HepG2 (cell line): ENCODE data around the gene CDSN. TPM values are rescaled to one million over a fixed set of nuclear protein-coding genes. Genes with fewer than 3 reads are reported as not detected.

Experiments used
- ADNP ChIP-seq: sonication (generic); formaldehyde crosslinking; IDR thresholded peaks from 2 replicates; pipeline ENCODE4 v1.4.0; 2020; ENCODE audit warnings: missing genetic modification reagents
- AGO2 ChIP-seq: fragments of 200-400 bp; formaldehyde crosslinking; optimal IDR thresholded peaks from 2 replicates; pipeline ENCODE3; 2017; ENCODE audit warnings: mild to moderate bottlenecking, low read depth, low read length, moderate library complexity
- AHR ChIP-seq: IDR thresholded peaks from 2 replicates; pipeline ENCODE4 v1.6.1; 2018; ENCODE audit warnings: missing genetic modification reagents, missing compliant biosample characterization
- BCL6 ChIP-seq: IDR thresholded peaks from 2 replicates; pipeline ENCODE4 v1.6.1; 2016; ENCODE audit warnings: missing genetic modification reagents, missing compliant biosample characterization
- CENPT ChIP-seq: sonication (generic); formaldehyde crosslinking; IDR thresholded peaks from 2 replicates; pipeline ENCODE4 v1.8.0; 2022; ENCODE audit warnings: low read depth, mild to moderate bottlenecking, moderate library complexity, missing genetic modification reagents
- CTCF ChIP-seq: sonication (generic); formaldehyde crosslinking; IDR thresholded peaks from 2 replicates; pipeline ENCODE4 v1.5.0; 2020; ENCODE audit warnings: mild to moderate bottlenecking, missing genetic modification reagents, moderate library complexity
- DR1 ChIP-seq: sonication (generic); formaldehyde crosslinking; IDR thresholded peaks from 2 replicates; pipeline ENCODE4 v1.8.0; 2021; ENCODE audit warnings: mild to moderate bottlenecking, missing genetic modification reagents, inconsistent platforms
- FOXC1 ChIP-seq: sonication (generic); formaldehyde crosslinking; IDR thresholded peaks from 2 replicates; pipeline ENCODE4 v1.8.0; 2022; ENCODE audit warnings: mild to moderate bottlenecking, missing genetic modification reagents, borderline replicate concordance
- FOXK2 ChIP-seq: fragments of 450-650 bp; IDR thresholded peaks from 2 replicates; pipeline ENCODE4 v1.6.1; 2016
- GPN1 ChIP-seq: sonication (generic); formaldehyde crosslinking; IDR thresholded peaks from 2 replicates; pipeline ENCODE4 v1.5.1; 2020; ENCODE audit warnings: missing genetic modification reagents, borderline replicate concordance
- HES4 ChIP-seq: sonication (generic); formaldehyde crosslinking; IDR thresholded peaks from 2 replicates; pipeline ENCODE4 v1.9.0; 2021; ENCODE audit warnings: mild to moderate bottlenecking, missing genetic modification reagents, borderline replicate concordance
- JUN ChIP-seq: sonication (generic); formaldehyde crosslinking; IDR thresholded peaks from 2 replicates; pipeline ENCODE4 v1.4.0; 2020; ENCODE audit warnings: mild to moderate bottlenecking, missing genetic modification reagents
- PHF21A ChIP-seq: sonication (generic); formaldehyde crosslinking; IDR thresholded peaks from 2 replicates; pipeline ENCODE4 v1.5.0; 2020; ENCODE audit warnings: mild to moderate bottlenecking, missing genetic modification reagents
- SRSF1 ChIP-seq: fragments of 200-400 bp; formaldehyde crosslinking; optimal IDR thresholded peaks from 2 replicates; pipeline ENCODE3; 2017; ENCODE audit warnings: mild to moderate bottlenecking, low read depth, low read length, moderate library complexity
- TFAP4 ChIP-seq: sonication (generic); IDR thresholded peaks from 2 replicates; pipeline ENCODE4 v1.6.1; 2016; ENCODE audit warnings: low read depth, borderline replicate concordance
- TOE1 ChIP-seq: sonication (generic); formaldehyde crosslinking; IDR thresholded peaks from 2 replicates; pipeline ENCODE4 v1.4.0; 2020; ENCODE audit warnings: mild to moderate bottlenecking, missing genetic modification reagents
- ZFP36L2 ChIP-seq: sonication (generic); formaldehyde crosslinking; IDR thresholded peaks from 2 replicates; pipeline ENCODE4 v1.4.0; 2020; ENCODE audit warnings: missing genetic modification reagents
- ZKSCAN5 ChIP-seq: sonication (generic); formaldehyde crosslinking; IDR thresholded peaks from 2 replicates; pipeline ENCODE4 v1.5.1; 2020; ENCODE audit warnings: mild to moderate bottlenecking, missing genetic modification reagents
- ZNF251 ChIP-seq: sonication (generic); formaldehyde crosslinking; IDR thresholded peaks from 2 replicates; pipeline ENCODE4 v1.9.0; 2021; ENCODE audit warnings: mild to moderate bottlenecking, missing genetic modification reagents
- ZNF333 ChIP-seq: sonication (generic); formaldehyde crosslinking; IDR thresholded peaks from 2 replicates; pipeline ENCODE4 v1.4.0; 2020; ENCODE audit warnings: mild to moderate bottlenecking, missing genetic modification reagents, borderline replicate concordance
- ZNF34 ChIP-seq: sonication (generic); formaldehyde crosslinking; IDR thresholded peaks from 2 replicates; pipeline ENCODE4 v1.4.0; 2020; ENCODE audit warnings: mild to moderate bottlenecking, missing genetic modification reagents, borderline replicate concordance
- ZNF367 ChIP-seq: sonication (generic); formaldehyde crosslinking; IDR thresholded peaks from 2 replicates; pipeline ENCODE4 v1.4.0; 2020; ENCODE audit warnings: missing genetic modification reagents, borderline replicate concordance
- ZNF782 ChIP-seq: sonication (generic); formaldehyde crosslinking; IDR thresholded peaks from 2 replicates; pipeline ENCODE4 v1.4.0; 2020; ENCODE audit warnings: missing genetic modification reagents, mild to moderate bottlenecking, borderline replicate concordance
- ZNF792 ChIP-seq: IDR thresholded peaks from 2 replicates; pipeline ENCODE4 v1.6.1; 2016
- ZNF878 ChIP-seq: sonication (generic); formaldehyde crosslinking; IDR thresholded peaks from 2 replicates; pipeline ENCODE4 v1.8.1; 2023; ENCODE audit warnings: mild to moderate bottlenecking, missing genetic modification reagents, moderate library complexity
- ZNF883 ChIP-seq: sonication (generic); formaldehyde crosslinking; IDR thresholded peaks from 2 replicates; pipeline ENCODE4 v1.5.1; 2020; ENCODE audit warnings: mild to moderate bottlenecking, missing genetic modification reagents; ENCODE audit errors: not compliant biosample characterization
- polyA plus RNA-seq, 8 experiments: library from polyadenylated mRNA; depleted of rRNA in 3 of 8; stranded (reverse) in 7 of 8; unstranded in 1 of 8; fragments of >200 nt; fragmentation: Illumina TruSeq in 4 of 8; extraction: Trizol in 4 of 8; gene quantifications; 2 replicates each; pipeline versions ENCODE4 v1.2.1 to v1.2.3, GENCODE V29; 2011 to 2016; ENCODE audit warnings: low read depth in 4 of 8, missing spikeins in 1 of 8, mixed read lengths in 1 of 8; ENCODE audit not compliant: insufficient read depth in 1 of 8
- total RNA-seq, 5 experiments: library from RNA; depleted of rRNA; stranded (reverse); fragments of >200 nt; fragmentation: Illumina TruSeq; extraction: Trizol; gene quantifications; 2 replicates each; pipeline ENCODE4 v1.2.3, GENCODE V29; 2016; ENCODE audit warnings: low read depth in 1 of 5

The CDSN gene
- total and polyA plus RNA-seq, 2 of the 13 experiments (the other 11 are each of a cell fraction or from before 2014, with no cell fraction given) = not detected

- TF ChIP-seq PHF21A (no peak), ZNF333 (CRISPR knock-in tag) (no peak), ZNF34 (CRISPR knock-in tag) (no peak), ZNF883 (CRISPR knock-in tag) (no peak), DR1 (0 out of 2 replicates have a peak, but pooled peaks have one; percentile 24), ZNF251 (CRISPR knock-in tag) (no peak), HES4 (CRISPR knock-in tag) (no peak), FOXC1 (peak; percentile 73), ZNF367 (0 out of 2 replicates have a peak, but pooled peaks have one; percentile 33), CTCF (CRISPR knock-in tag) (peak; percentile 55), ZNF782 (no peak), SRSF1 (peak; percentile 65), AHR (CRISPR knock-in tag) (no peak), TOE1 (CRISPR knock-in tag) (no peak; the same call in 1 of the 2 replicates), ZNF878 (no peak), ZNF792 (CRISPR knock-in tag) (0 out of 2 replicates have a peak, but pooled peaks have one; percentile 26), ZKSCAN5 (CRISPR knock-in tag) (no peak), BCL6 (CRISPR knock-in tag) (no peak), GPN1 (CRISPR knock-in tag) (no peak), ADNP (CRISPR knock-in tag) (0 out of 2 replicates have a peak, but pooled peaks have one; percentile 26), AGO2 (peak; percentile 26), TFAP4 (no peak), JUN (CRISPR knock-in tag) (no peak), ZFP36L2 (CRISPR knock-in tag) (no peak), CENPT (CRISPR knock-in tag) (peak; percentile 62; the same call in 1 of the 2 replicates), FOXK2 (no peak)
These were observed 38.9 kb upstream of the CDSN start (continued) for GRCh38 chr6:31158863-31159855.
